WERI-Rb-1 (cell line): Measurements from ENCODE around the gene SEMA5A.

Source experiments
- DNase-seq: peaks from one replicate; pipeline ENCODE4 v3.0.0-alpha.2; 2020
- H3K27ac ChIP-seq: fragments of 250-450 bp; sonication (Bioruptor Pico); 2 replicates; pipeline ENCODE4 v1.5.1; 2020; ENCODE audit warnings: mild to moderate bottlenecking, moderate library complexity
- H3K27me3 ChIP-seq: fragments of 250-450 bp; sonication (Bioruptor Pico); 2 replicates; pipeline ENCODE4 v1.5.1; 2021; ENCODE audit warnings: mild to moderate bottlenecking, low read depth, moderate library complexity; ENCODE audit not compliant: insufficient read depth, severe bottlenecking
- H3K36me3 ChIP-seq: fragments of 250-450 bp; sonication (Bioruptor Pico); 2 replicates; pipeline ENCODE4 v1.5.1; 2020; ENCODE audit warnings: mild to moderate bottlenecking, moderate library complexity
- H3K4me3 ChIP-seq: 2 replicates; pipeline ENCODE4 v1.5.1; 2011; ENCODE audit warnings: low read depth, mild to moderate bottlenecking, control low read depth, low read length
- H3K9me3 ChIP-seq: fragments of 250-450 bp; sonication (Bioruptor Pico); 2 replicates; pipeline ENCODE4 v1.5.1; 2021; ENCODE audit warnings: mild to moderate bottlenecking, moderate library complexity; ENCODE audit not compliant: severe bottlenecking
- CTCF ChIP-seq: IDR thresholded peaks from 2 replicates; pipeline ENCODE4 v1.5.1; 2011; ENCODE audit warnings: low read depth, mild to moderate bottlenecking, control low read depth, inconsistent platforms, low read length

SEMA5A gene

GRCh38 chr5:9091896-9092662 lies 453.8 kb downstream of the SEMA5A start:
- no peak overlapping the region for H3K27ac ChIP-seq
- H3K27me3 ChIP-seq: no peaks in the 10 kb centered on the region
- TF ChIP-seq CTCF: no peak
- no peaks in the 10 kb centered on the region for H3K9me3 ChIP-seq
- H3K4me3 ChIP-seq: no peak overlapping the region
- no peaks in the 10 kb centered on the region for H3K36me3 ChIP-seq
- DNase-seq: no peak

DNA sequence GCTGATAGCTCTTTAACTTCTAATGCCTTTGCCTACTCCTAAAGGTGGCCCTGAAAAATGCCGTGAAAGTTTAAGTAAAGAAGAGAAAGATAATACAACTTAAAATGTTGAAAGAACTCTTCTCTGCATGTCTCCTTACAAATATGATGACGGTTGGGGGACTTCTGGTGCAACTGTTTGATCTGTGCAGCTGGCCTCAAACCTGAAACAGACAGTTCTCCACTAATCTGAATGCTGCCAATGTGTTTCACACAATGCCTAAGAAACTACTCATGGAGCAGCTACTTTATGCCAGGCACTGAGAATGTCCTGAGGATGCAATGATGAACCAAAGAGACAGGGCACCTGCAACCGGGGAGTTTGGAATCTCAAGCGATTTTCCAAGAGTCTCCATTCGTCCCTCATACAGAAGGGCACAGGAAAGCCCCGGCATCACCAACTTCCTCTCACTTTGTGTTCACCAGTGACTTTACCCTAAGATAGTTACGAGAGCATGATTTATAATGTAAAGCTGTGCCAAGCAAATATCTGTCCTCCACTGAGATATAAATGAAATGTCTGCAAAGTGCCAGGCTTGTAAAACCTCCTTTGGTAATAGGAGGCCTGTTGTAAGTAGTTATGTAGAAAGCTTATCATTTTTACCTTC lies 455.4 kb downstream of the SEMA5A start:
- Histone ChIP-seq H3K27ac (no peak overlapping the region), H3K4me3 (no peak overlapping the region), H3K9me3 (no peaks in the 10 kb centered on the region), H3K36me3 (no peaks in the 10 kb centered on the region), H3K27me3 (no peaks in the 10 kb centered on the region)
- no peak for TF ChIP-seq CTCF
- no peak for DNase-seq

DNA sequence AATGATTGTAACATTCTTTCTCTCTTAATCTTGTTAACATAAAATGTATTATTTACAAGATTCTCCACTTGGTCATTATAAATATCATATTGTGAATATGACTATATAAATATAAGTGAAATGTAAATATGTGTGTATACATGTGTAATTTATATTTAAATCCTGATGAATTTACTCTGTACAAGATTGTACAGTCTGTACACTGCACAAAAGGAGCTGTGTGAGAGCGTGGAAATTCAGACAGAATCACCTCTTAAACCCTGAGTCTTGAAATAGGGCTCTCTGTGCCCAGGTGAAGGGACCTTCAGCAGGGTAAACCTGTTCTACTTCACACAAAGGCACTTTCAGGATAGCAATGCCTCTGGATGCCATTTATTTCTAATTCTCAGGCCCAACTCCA lies 456.0 kb downstream of the SEMA5A start:
- H3K36me3 ChIP-seq: no peaks in the 10 kb centered on the region
- no peak for TF ChIP-seq CTCF
- H3K9me3 ChIP-seq: no peaks in the 10 kb centered on the region
- no peak overlapping the region for H3K27ac ChIP-seq
- DNase-seq: no peak
- no peaks in the 10 kb centered on the region for H3K27me3 ChIP-seq
- H3K4me3 ChIP-seq: no peak overlapping the region

DNA sequence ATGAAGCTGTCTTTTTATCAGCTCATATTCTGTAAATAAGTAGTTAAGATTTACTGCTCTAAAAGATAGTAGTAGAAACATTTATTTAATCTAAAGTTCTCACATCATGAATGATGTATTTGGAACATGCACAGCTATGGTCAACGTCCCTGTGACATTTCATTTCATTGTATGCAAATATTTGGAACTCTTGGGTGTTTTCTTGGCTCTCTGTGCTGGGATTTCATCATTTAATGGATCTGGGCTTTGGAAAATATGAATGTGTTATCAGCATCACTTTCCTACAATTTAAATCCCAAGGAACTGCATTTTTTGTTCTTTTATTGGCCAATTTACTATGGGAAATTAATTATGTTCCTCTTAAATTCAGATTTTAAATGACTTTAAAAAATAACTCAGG lies 462.9 kb downstream of the SEMA5A start:
- no peaks in the 10 kb centered on the region for H3K27me3 ChIP-seq
- H3K36me3 ChIP-seq: no peaks in the 10 kb centered on the region
- no peak for TF ChIP-seq CTCF
- H3K27ac ChIP-seq: no peak overlapping the region
- DNase-seq: no peak
- no peaks in the 10 kb centered on the region for H3K9me3 ChIP-seq
- no peak overlapping the region for H3K4me3 ChIP-seq

DNA sequence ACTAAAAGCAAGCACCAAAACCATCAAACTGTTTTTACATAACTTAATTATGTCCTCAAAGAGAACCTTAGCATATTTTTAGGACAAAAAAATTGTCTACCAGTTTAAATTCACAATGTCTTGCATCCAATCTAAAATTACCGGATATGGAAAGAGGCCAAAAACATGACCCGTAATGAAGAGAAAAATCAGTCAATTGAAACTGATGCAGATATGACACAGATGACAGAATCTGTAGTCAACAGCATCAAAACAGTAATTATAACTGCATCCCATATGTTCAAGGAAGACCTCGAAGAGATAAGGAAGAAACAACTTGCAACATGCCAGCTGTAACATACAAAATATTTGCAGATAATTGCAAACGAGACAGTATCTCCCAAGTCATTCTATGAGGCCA lies 473.2 kb downstream of the SEMA5A start:
- DNase-seq: no peak
- no peaks in the 10 kb centered on the region for H3K9me3 ChIP-seq
- H3K27ac ChIP-seq: no peak overlapping the region

More for the DNA sequence above, 473.2 kb downstream of the SEMA5A start:
- H3K36me3 ChIP-seq: no peaks in the 10 kb centered on the region
- H3K27me3 ChIP-seq: no peaks in the 10 kb centered on the region
- TF ChIP-seq CTCF: no peak
- H3K4me3 ChIP-seq: no peak overlapping the region
